SK-N-SH (cell line): ENCODE data around the gene HINT1. TPM values are rescaled to one million over a fixed set of nuclear protein-coding genes. Genes with fewer than 3 reads are reported as not detected.

Experiments
- CTCF ChIA-PET: fragments of 300-600, 350-600 bp; formaldehyde crosslinking; extraction: SDS; loops from one replicate; lab custom pipeline; 2021; lab: Yijun Ruan, JAX
- POLR2A ChIA-PET: fragments of 350-600 bp; sonication (Branson Sonifier 250); formaldehyde crosslinking; extraction: SDS; loops from one replicate; lab custom pipeline; 2020; ENCODE audit warnings: antibody characterized with exemption, inconsistent platforms; lab: Yijun Ruan, JAX
- DNase-seq: peaks from one replicate; pipeline ENCODE4 v3.0.0; 2012
- H2AFZ ChIP-seq: fragments of 200-600 bp; sonication (generic); 2 replicates; pipeline ENCODE4 v1.8.1; 2016; ENCODE audit warnings: antibody characterized with exemption, mild to moderate bottlenecking, low read depth
- H3F3A ChIP-seq: fragments of 200-600 bp; sonication (generic); replicated peaks from 2 replicates; pipeline ENCODE3; 2016; ENCODE audit warnings: antibody characterized with exemption, mild to moderate bottlenecking; ENCODE audit not compliant: insufficient read depth
- H3K27ac ChIP-seq, 2 experiments: fragments of 200-500 bp in 1 of 2; fragments of 200-600 bp in 1 of 2; sonication (Bioruptor generic) in 1 of 2; sonication (generic), shearing (Covaris generic) in 1 of 2; 2 replicates each; pipeline versions ENCODE4 v1.5.1 to v1.6.1; 2014 to 2016; ENCODE audit warnings: low read depth in 2 of 2, inconsistent platforms in 1 of 2, low read length in 1 of 2, mild to moderate bottlenecking in 1 of 2, mixed read lengths in 1 of 2
- H3K27me3 ChIP-seq: fragments of 200-600 bp; sonication (generic), shearing (Covaris generic); 2 replicates; pipeline ENCODE4 v1.6.1; 2016; ENCODE audit warnings: mixed run types; ENCODE audit not compliant: insufficient read depth
- H3K36me3 ChIP-seq, 2 experiments: fragments of 200-500 bp in 1 of 2; fragments of 200-600 bp in 1 of 2; sonication (Bioruptor generic) in 1 of 2; sonication (generic) in 1 of 2; replicated peaks in 1 of 2; 2 replicates each; pipeline versions ENCODE3 to v1.5.1; 2014 to 2016; ENCODE audit warnings: low read length in 1 of 2, mild to moderate bottlenecking in 1 of 2; ENCODE audit not compliant: insufficient read depth in 2 of 2, control insufficient read depth in 1 of 2
- H3K4me1 ChIP-seq, 2 experiments: fragments of 200-500 bp in 1 of 2; fragments of 200-600 bp in 1 of 2; sonication (Bioruptor generic) in 1 of 2; sonication (generic), shearing (Covaris generic) in 1 of 2; 2 replicates each; pipeline versions ENCODE4 v1.5.1 to v1.6.1; 2014 to 2016; ENCODE audit warnings: low read depth in 1 of 2, low read length in 1 of 2, mixed run types in 1 of 2; ENCODE audit not compliant: insufficient read depth in 2 of 2, control insufficient read depth in 1 of 2
- H3K4me2 ChIP-seq: fragments of 200-600 bp; sonication (generic), shearing (Covaris generic); 2 replicates; pipeline ENCODE4 v1.6.1; 2017; ENCODE audit warnings: mixed run types
- H3K4me3 ChIP-seq, 2 experiments: fragments of 200-500 bp in 1 of 2; fragments of 200-600 bp in 1 of 2; sonication (Bioruptor generic) in 1 of 2; sonication (generic), shearing (Covaris generic) in 1 of 2; 2 replicates each; pipeline versions ENCODE4 v1.5.1 to v1.8.1; 2014 to 2016; ENCODE audit warnings: low read depth in 2 of 2, inconsistent platforms in 1 of 2, low read length in 1 of 2, mild to moderate bottlenecking in 1 of 2, mixed read lengths in 1 of 2, moderate library complexity in 1 of 2
- H3K79me2 ChIP-seq: fragments of 200-600 bp; sonication (generic); 2 replicates; pipeline ENCODE4 v1.8.1; 2017; ENCODE audit warnings: mild to moderate bottlenecking; ENCODE audit not compliant: insufficient read depth
- H3K9ac ChIP-seq: fragments of 200-600 bp; sonication (generic); 2 replicates; pipeline ENCODE4 v1.6.1; 2017; ENCODE audit warnings: mixed run types
- H3K9me2 ChIP-seq: fragments of 200-600 bp; sonication (generic); 2 replicates; pipeline ENCODE4 v1.6.1; 2017; ENCODE audit warnings: mixed run types
- H3K9me3 ChIP-seq: fragments of 200-600 bp; sonication (generic); 2 replicates; pipeline ENCODE4 v1.6.1; 2017; ENCODE audit warnings: mixed run types, mild to moderate bottlenecking, moderate library complexity
- H4K20me1 ChIP-seq: fragments of 200-600 bp; sonication (generic); 2 replicates; pipeline ENCODE4 v1.6.1; 2017; ENCODE audit warnings: mild to moderate bottlenecking, mixed run types; ENCODE audit not compliant: insufficient read depth
- EP300 ChIP-seq, 2 experiments: IDR thresholded peaks; 2 replicates each; pipeline versions ENCODE4 v1.4.0 to v1.6.1; 2012; ENCODE audit warnings: borderline replicate concordance in 1 of 2, low read depth in 1 of 2, low read length in 1 of 2
- EZH2phosphoT487 ChIP-seq: fragments of 200-600 bp; sonication (generic); IDR thresholded peaks from 2 replicates; pipeline ENCODE4 v1.6.1; 2017; ENCODE audit warnings: low read depth, mixed run types, mild to moderate bottlenecking, antibody characterized with exemption, moderate library complexity, borderline replicate concordance
- FOSL2 ChIP-seq: IDR thresholded peaks from 2 replicates; pipeline ENCODE4 v1.4.0; 2012; ENCODE audit warnings: low read depth, mild to moderate bottlenecking, moderate library complexity, borderline replicate concordance
- FOXM1 ChIP-seq: IDR thresholded peaks from 2 replicates; pipeline ENCODE4 v1.4.0; 2012; ENCODE audit warnings: low read depth, mild to moderate bottlenecking
- GABPA ChIP-seq: IDR thresholded peaks from 2 replicates; pipeline ENCODE4 v1.4.0; 2012; ENCODE audit warnings: low read depth, mild to moderate bottlenecking
- IRF3 ChIP-seq: fragments of 150-350 bp; IDR thresholded peaks from 2 replicates; pipeline ENCODE4 v1.6.1; 2016; ENCODE audit warnings: mild to moderate bottlenecking, low read depth, low read length
- MAX ChIP-seq: IDR thresholded peaks from 2 replicates; pipeline ENCODE4 v1.4.0; 2012; ENCODE audit warnings: low read depth
- MEF2A ChIP-seq: IDR thresholded peaks from 2 replicates; pipeline ENCODE4 v1.4.0; 2012; ENCODE audit warnings: low read depth, borderline replicate concordance
- PBX3 ChIP-seq: IDR thresholded peaks from 2 replicates; pipeline ENCODE4; 2012
- POLR2AphosphoS5 ChIP-seq: IDR thresholded peaks from 2 replicates; pipeline ENCODE4 v1.6.1; 2012; ENCODE audit warnings: low read depth, low read length
- REST ChIP-seq: IDR thresholded peaks from 2 replicates; pipeline ENCODE4 v1.6.1; 2012; ENCODE audit warnings: mild to moderate bottlenecking, low read depth, low read length, moderate library complexity
- RFX5 ChIP-seq: IDR thresholded peaks from 2 replicates; pipeline ENCODE4 v1.6.1; 2012; ENCODE audit warnings: mild to moderate bottlenecking, improper control_type of control experiment, low read length
- RXRA ChIP-seq: IDR thresholded peaks from 2 replicates; pipeline ENCODE4 v1.4.0; 2012; ENCODE audit warnings: low read depth, mild to moderate bottlenecking, borderline replicate concordance
- SIN3A ChIP-seq: IDR thresholded peaks from 2 replicates; pipeline ENCODE4 v1.6.1; 2012; ENCODE audit warnings: low read depth, mild to moderate bottlenecking, low read length, moderate library complexity, borderline replicate concordance
- SMC3 ChIP-seq: IDR thresholded peaks from 2 replicates; pipeline ENCODE4 v1.6.1; 2012; ENCODE audit warnings: low read depth, low read length, improper control_type of control experiment
- TCF12 ChIP-seq: IDR thresholded peaks from 2 replicates; pipeline ENCODE4 v1.4.0; 2012
- TEAD4 ChIP-seq: IDR thresholded peaks from 2 replicates; pipeline ENCODE4 v1.4.0; 2012; ENCODE audit warnings: mild to moderate bottlenecking, borderline replicate concordance; ENCODE audit not compliant: insufficient read depth
- YY1 ChIP-seq: IDR thresholded peaks from 2 replicates; pipeline ENCODE4 v1.4.0; 2012; ENCODE audit warnings: low read depth, mild to moderate bottlenecking
- polyA plus RNA-seq, 3 experiments: library from polyadenylated mRNA; depleted of rRNA; stranded (reverse); fragments of >200 nt; gene quantifications; 2 replicates each; pipeline ENCODE4 v1.2.3, GENCODE V29; 2012

The HINT1 gene
- polyA plus RNA-seq, 1 of the 3 experiments (the other 2 are of a cell fraction): 385 TPM

GRCh38 chr5:131195696-131196095, 30.6 kb upstream of the HINT1 start:
- no peak for TF ChIP-seq GABPA
- no peak for TF ChIP-seq FOXM1
- TF ChIP-seq EZH2phosphoT487: no peak
- TF ChIP-seq SMC3: no peak
- no peak for TF ChIP-seq TCF12
- no peak for TF ChIP-seq EP300 (IDR thresholded peaks at IDR 0.05; ENCODE audit: borderline replicate concordance in 1 of 2, low read depth in 1 of 2, low read length in 1 of 2)
- no peak for TF ChIP-seq MAX
- TF ChIP-seq RXRA: no peak
- TF ChIP-seq TEAD4: no peak
- TF ChIP-seq RFX5: no peak
- no peak for TF ChIP-seq YY1
- TF ChIP-seq REST: no peak
- no peak for TF ChIP-seq POLR2AphosphoS5
- no peak for TF ChIP-seq SIN3A
- TF ChIP-seq IRF3: no peak
- no peak for TF ChIP-seq FOSL2
- no peak for TF ChIP-seq PBX3
- no peak for TF ChIP-seq MEF2A
- H3K79me2 ChIP-seq: no peaks in the 10 kb centered on the region
- no peak overlapping the region for H3K4me2 ChIP-seq
- no peaks in the 10 kb centered on the region for H3K27me3 ChIP-seq
- H3K9me2 ChIP-seq: no peaks in the 10 kb centered on the region
- H3K4me3 ChIP-seq: no peak overlapping the region
- no peak overlapping the region for H3K9ac ChIP-seq
- H3K27ac ChIP-seq: no peak overlapping the region
- ChIA-PET POLR2A (no interaction called here), CTCF (no interaction called here)
- H4K20me1 ChIP-seq: no peaks in the 10 kb centered on the region
- peaks cover 3 to 6% of the 10 kb centered on the region in 2 experiments for H3K36me3 ChIP-seq
- no peaks in the 10 kb centered on the region; a peak in 1 of 4 replicates for H3K4me1 ChIP-seq
- no peak overlapping the region for H2AFZ ChIP-seq
- H3K9me3 ChIP-seq: peaks cover 3% of the 10 kb centered on the region; the same call in 1 of the 2 replicates
- peaks cover 3% of the 10 kb centered on the region for H3F3A ChIP-seq
- DNase-seq: no peak
